Measurements from ENCODE around the gene RASA3. TPM values are rescaled to one million over a fixed set of nuclear protein-coding genes. Genes with fewer than 3 reads are reported as not detected.

Gene RASA3
- total and polyA plus RNA-seq, 2 of the 8 experiments (the other 6 are each of a cell fraction or from before 2014, with no cell fraction given) = 7.5 to 21.9 TPM

DNA sequence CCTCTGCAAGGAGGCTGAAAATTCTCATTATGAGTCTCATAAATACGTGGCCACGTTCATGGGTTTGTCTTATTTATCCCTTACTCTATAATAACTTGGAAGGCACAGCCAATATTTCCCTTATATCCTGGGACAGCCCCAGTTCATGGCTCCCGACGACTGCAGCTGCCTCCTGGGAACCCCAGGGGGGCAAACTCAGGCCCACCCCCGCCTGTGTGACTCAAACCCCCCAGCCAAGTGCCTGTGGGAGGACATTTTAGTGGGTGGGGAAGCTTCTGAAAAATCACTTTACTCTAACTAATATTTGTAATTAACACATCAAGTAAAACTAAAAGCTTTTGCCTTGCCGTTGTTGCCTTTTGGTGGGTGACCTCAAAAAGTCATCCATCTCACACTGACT lies 14.3 kb downstream of the RASA3 start:
- H4K20me1 ChIP-seq (replicated peaks in 1 of 2; ENCODE audit: control insufficient read depth in 1 of 2, insufficient read depth in 2 of 2, low read length in 2 of 2) = peaks cover 3 to 10% of the 10 kb centered on the region in 2 experiments
- no peak overlapping the region for H2AFZ ChIP-seq (ENCODE audit: low read length)
- no peak overlapping the region for H3K27ac ChIP-seq (ENCODE audit: low read depth, low read length)
- H3K14ac ChIP-seq (ENCODE audit: insufficient read length) = no peak overlapping the region
- H4K8ac ChIP-seq (ENCODE audit: extremely low read depth, insufficient read depth, low read length) = no peak overlapping the region
- no peak overlapping the region for H3K9ac ChIP-seq (replicated peaks in 1 of 4; ENCODE audit: extremely low read depth in 1 of 4, low read depth in 3 of 4, low read length in 3 of 4)
- no peak overlapping the region for H3K4ac ChIP-seq (replicated peaks; ENCODE audit: insufficient read length, low read depth, low read length)
- 0 out of 2 replicates have a peak, but pooled peaks cover 2% of the 10 kb centered on the region for H3K23me2 ChIP-seq (ENCODE audit: low read depth, low read length)
- H2BK5ac ChIP-seq (ENCODE audit: low read depth, low read length) = peak overlapping the region; percentile 91
- peak overlapping the region; percentile 94 for H2BK12ac ChIP-seq (ENCODE audit: low read depth, low read length)
- H2BK20ac ChIP-seq (ENCODE audit: low read length) = peak overlapping the region; percentile 94
- no peak overlapping the region; the same call in 1 of the 2 replicates for H3K18ac ChIP-seq (ENCODE audit: extremely low read depth, low read length)
- H3K27me3 ChIP-seq (replicated peaks in 1 of 4; ENCODE audit: control insufficient read depth in 3 of 4, extremely low read depth in 1 of 4, insufficient read depth in 3 of 4, low read length in 3 of 4) = no peaks in the 10 kb centered on the region
- peak overlapping the region; percentile 52 for H4K91ac ChIP-seq (replicated peaks; ENCODE audit: insufficient read length, low read length)
- no peak for FAIRE-seq
- DNase-seq (ENCODE audit: low read depth in 1 of 2, low spot score in 2 of 2) = no peak
- H3K4me1 ChIP-seq (replicated peaks in 1 of 4; ENCODE audit: control insufficient read depth in 3 of 4, insufficient read depth in 4 of 4, low read length in 3 of 4) = peaks cover 7 to 19% (median 14%) of the 10 kb centered on the region in 4 experiments
- no peaks in the 10 kb centered on the region; a peak in 1 of 4 replicates for H3K9me3 ChIP-seq (ENCODE audit: insufficient read depth in 2 of 2, low read depth in 1 of 2, low read length in 1 of 2)
- no peaks in the 10 kb centered on the region for H3K36me3 ChIP-seq (ENCODE audit: control insufficient read depth in 2 of 4, insufficient read depth in 4 of 4, low read length in 3 of 4)
- ChIA-PET POLR2A (ENCODE audit: partially characterized antibody) (interaction anchor here (1.0 to 1.5 kb wide), 3 partner anchors 14 to 101 kb away, joined by 3 to 4 read pairs (median 3); partner anchors contain the start of gene RASA3), CTCF (ENCODE audit: partially characterized antibody) (interaction anchor here (1.0 kb wide), 1 partner anchor 12 kb away, joined by 3 read pairs; no protein-coding TSS in a partner anchor)
- no peak overlapping the region for H2BK120ac ChIP-seq (replicated peaks; ENCODE audit: low read depth, low read length)
- H3K79me1 ChIP-seq (ENCODE audit: low read depth, low read length) = peaks cover 11% of the 10 kb centered on the region
- H3K23ac ChIP-seq (ENCODE audit: insufficient read length) = no peak overlapping the region
- no peak overlapping the region for H4K5ac ChIP-seq (ENCODE audit: insufficient read length, low read depth, low read length)
- H3K56ac ChIP-seq (replicated peaks; ENCODE audit: insufficient read length, low read depth, low read length) = no peak overlapping the region
- 79% methylated on average over 6 of the region's 6 CpGs; no CpG with 5 or more reads in 1 of the 2 experiments for WGBS, 2 experiments (ENCODE audit: extremely low coverage in 1 of 2, insufficient coverage in 1 of 2, insufficient read length in 1 of 2, insufficient replicate concordance in 2 of 2, low coverage in 1 of 2, low lambda C conversion rate in 2 of 2, missing lambda C conversion rate in 1 of 2)
- H2BK15ac ChIP-seq (ENCODE audit: low read length) = peak overlapping the region; percentile 89
- no peak for TF ChIP-seq ASH2L (IDR thresholded peaks at IDR 0.05; ENCODE audit: low read length)
- TF ChIP-seq BCL11A (IDR thresholded peaks at IDR 0.05; ENCODE audit: low read depth in 2 of 2, low read length in 2 of 2) = no peak
- no peak for TF ChIP-seq POLR2AphosphoS5 (IDR thresholded peaks at IDR 0.05; ENCODE audit: low read depth, low read length)
- TF ChIP-seq ATF3 (IDR thresholded peaks at IDR 0.05; ENCODE audit: insufficient read depth, low read depth, low read length) = no peak
- no peak for TF ChIP-seq MAX (IDR thresholded peaks at IDR 0.05)
- no peak for TF ChIP-seq USF2 (IDR thresholded peaks at IDR 0.05; ENCODE audit: low read length)
- TF ChIP-seq NRF1 (IDR thresholded peaks at IDR 0.05; ENCODE audit: low read depth, low read length) = no peak
- no peak for TF ChIP-seq SP2 (IDR thresholded peaks at IDR 0.05; ENCODE audit: low read length)
- no peak for TF ChIP-seq BACH1 (IDR thresholded peaks at IDR 0.05; ENCODE audit: low read length)
- no peak for TF ChIP-seq SP1 (IDR thresholded peaks at IDR 0.05; ENCODE audit: low read depth, low read length)
- no peak for TF ChIP-seq SIX5 (IDR thresholded peaks at IDR 0.05; ENCODE audit: low read depth, low read length)
- TF ChIP-seq E2F6 (IDR thresholded peaks at IDR 0.05) = no peak
- peaks cover 0 to 29% of the 10 kb centered on the region in 2 experiments; a peak in 2 of 4 replicates for H3K79me2 ChIP-seq (ENCODE audit: control insufficient read depth in 1 of 2, insufficient read depth in 2 of 2, low read length in 2 of 2)
- H3K4me2 ChIP-seq (ENCODE audit: insufficient read depth in 1 of 2, low read depth in 2 of 2, low read length in 2 of 2) = peak overlapping the region in 1 of 2 experiments; percentile 21; a peak in 1 of 4 replicates
- H3K4me3 ChIP-seq (ENCODE audit: extremely low read depth in 1 of 4, insufficient read depth in 2 of 4, low read depth in 3 of 4, low read length in 4 of 4) = no peak overlapping the region
- peak overlapping the region; percentile 97; the same call in 1 of the 2 replicates for H2AK5ac ChIP-seq (ENCODE audit: low read depth, low read length)
